WTC11 (cell line): ENCODE results near the gene NEK4. TPM values are rescaled to one million over a fixed set of nuclear protein-coding genes. Genes with fewer than 3 reads are reported as not detected.

ENCODE experiments used
- ATAC-seq: fragments of 200-7000 bp; cut with Tn5 transposase; 2 replicates; pipeline ENCODE4 v1.10.0; 2021; ENCODE audit warnings: mild to moderate bottlenecking, moderate library complexity
- CTCF ChIA-PET: fragments of 300-600 bp; sonication (Branson Sonifier 250); formaldehyde crosslinking; loops from one replicate; lab custom pipeline; 2021; ENCODE audit warnings: antibody characterized with exemption; lab: Charles Lee
- POLR2A ChIA-PET: fragments of 350-600 bp; sonication (Branson Sonifier 250); formaldehyde crosslinking; loops from one replicate; lab custom pipeline; 2021; ENCODE audit warnings: antibody characterized with exemption; lab: Charles Lee
- DNase-seq: peaks from one replicate; pipeline ENCODE4 v3.0.0; 2021; ENCODE audit warnings: low spot score
- H3K27ac Mint-ChIP-seq: 2 replicates; pipeline ENCODE4 v1.8.0; 2021; ENCODE audit warnings: mixed read lengths
- H3K27me3 Mint-ChIP-seq: 2 replicates; pipeline ENCODE4 v1.8.0; 2021; ENCODE audit warnings: low read depth, mild to moderate bottlenecking, moderate library complexity, mixed read lengths
- H3K36me3 Mint-ChIP-seq: 2 replicates; pipeline ENCODE4 v1.8.0; 2021; ENCODE audit warnings: mixed read lengths
- H3K4me1 Mint-ChIP-seq: 2 replicates; pipeline ENCODE4 v1.8.0; 2022; ENCODE audit warnings: mixed read lengths
- H3K4me3 Mint-ChIP-seq: 2 replicates; pipeline ENCODE4 v1.8.0; 2021; ENCODE audit warnings: mild to moderate bottlenecking, moderate library complexity, mixed read lengths
- H3K9me3 Mint-ChIP-seq: 2 replicates; pipeline ENCODE4 v1.8.0; 2021; ENCODE audit warnings: mixed read lengths
- ATF3 ChIP-seq: sonication (generic); formaldehyde crosslinking; conservative IDR thresholded peaks from 2 replicates; pipeline ENCODE4 v1.8.1; 2022; ENCODE audit warnings: mild to moderate bottlenecking, missing genetic modification reagents
- ATF6 ChIP-seq: sonication (generic); formaldehyde crosslinking; IDR thresholded peaks from 2 replicates; pipeline ENCODE4 v1.8.1; 2023; ENCODE audit warnings: mild to moderate bottlenecking, missing genetic modification reagents
- ESRRA ChIP-seq: sonication (generic); formaldehyde crosslinking; IDR thresholded peaks from 2 replicates; pipeline ENCODE4 v1.8.1; 2022; ENCODE audit warnings: mild to moderate bottlenecking, missing genetic modification reagents, borderline replicate concordance
- GABPB1 ChIP-seq: sonication (generic); formaldehyde crosslinking; IDR thresholded peaks from 2 replicates; pipeline ENCODE4 v1.8.1; 2023; ENCODE audit warnings: mild to moderate bottlenecking, missing genetic modification reagents
- KAT7 ChIP-seq: sonication (generic); formaldehyde crosslinking; IDR thresholded peaks from 2 replicates; pipeline ENCODE4 v1.8.1; 2023; ENCODE audit warnings: missing genetic modification reagents, mild to moderate bottlenecking, borderline replicate concordance
- MAX ChIP-seq: sonication (generic); formaldehyde crosslinking; IDR thresholded peaks from 2 replicates; pipeline ENCODE4 v1.8.0; 2022; ENCODE audit warnings: mild to moderate bottlenecking, missing genetic modification reagents
- PRDM15 ChIP-seq: sonication (generic); formaldehyde crosslinking; IDR thresholded peaks from 2 replicates; pipeline ENCODE4 v1.8.0; 2022; ENCODE audit warnings: missing genetic modification reagents
- RELA ChIP-seq: sonication (generic); formaldehyde crosslinking; IDR thresholded peaks from 2 replicates; pipeline ENCODE4 v1.8.1; 2022; ENCODE audit warnings: missing genetic modification reagents, mild to moderate bottlenecking, borderline replicate concordance
- RORB ChIP-seq: fragments of 250-450 bp; sonication (Bioruptor Pico); IDR thresholded peaks from 2 replicates; pipeline ENCODE4 v1.9.0; 2021; ENCODE audit warnings: mild to moderate bottlenecking
- SMAD3 ChIP-seq: sonication (generic); formaldehyde crosslinking; IDR thresholded peaks from 2 replicates; pipeline ENCODE4 v1.8.0; 2022; ENCODE audit warnings: missing genetic modification reagents, mild to moderate bottlenecking, borderline replicate concordance
- SP1 ChIP-seq: sonication (generic); formaldehyde crosslinking; conservative IDR thresholded peaks from 2 replicates; pipeline ENCODE4 v1.8.1; 2022; ENCODE audit warnings: missing genetic modification reagents
- TEAD1 ChIP-seq: sonication (generic); formaldehyde crosslinking; IDR thresholded peaks from 2 replicates; pipeline ENCODE4 v1.8.0; 2022; ENCODE audit warnings: mild to moderate bottlenecking, missing genetic modification reagents
- TEAD4 ChIP-seq: sonication (generic); formaldehyde crosslinking; IDR thresholded peaks from 2 replicates; pipeline ENCODE4 v1.8.0; 2022; ENCODE audit warnings: mild to moderate bottlenecking, missing genetic modification reagents
- ZBTB43 ChIP-seq: sonication (generic); formaldehyde crosslinking; IDR thresholded peaks from 2 replicates; pipeline ENCODE4 v1.8.1; 2023; ENCODE audit warnings: mild to moderate bottlenecking, missing genetic modification reagents
- total RNA-seq: library from RNA; stranded (reverse); gene quantifications from 3 replicates; pipeline ENCODE4 v1.2.3, GENCODE V29; 2021
- TF ChIP-seq, protein P1 (sequence below): sonication (generic); formaldehyde crosslinking; IDR thresholded peaks from 2 replicates; pipeline ENCODE4 v1.8.1; 2023; ENCODE audit warnings: mild to moderate bottlenecking, missing genetic modification reagents, borderline replicate concordance
- TF ChIP-seq, protein P2 (sequence below): fragments of 250-450 bp; sonication (Bioruptor Pico); IDR thresholded peaks from 2 replicates; pipeline ENCODE4 v1.8.0; 2021; ENCODE audit warnings: mild to moderate bottlenecking

NEK4 gene
- total RNA-seq, 1 experiment from 2014 or later: 31.4 TPM

GRCh38 chr3:52795298-52795900 is 24.7 kb upstream of the NEK4 start:
- Mint-ChIP-seq H3K27ac (no peak overlapping the region), H3K27me3 (no peaks in the 10 kb centered on the region; the same call in 1 of the 2 replicates), H3K9me3 (no peaks in the 10 kb centered on the region), H3K36me3 (no peaks in the 10 kb centered on the region), H3K4me3 (no peak overlapping the region), H3K4me1 (no peaks in the 10 kb centered on the region)
- DNase-seq (no peak), ATAC-seq (no peak)
- CTCF ChIA-PET: interaction anchor here (1.4 to 5.5 kb wide), 2 partner anchors 26 to 48 kb away, joined by 3 to 96 read pairs; no protein-coding TSS in a partner anchor
- POLR2A ChIA-PET: no interaction called here
- TF ChIP-seq GABPB1: peak; percentile 19; the same call in 1 of the 2 replicates
- no peak for TF ChIP-seq SMAD3 (CRISPR knock-in tag)

- CTCF ChIA-PET: interaction anchor here (1.4 to 5.5 kb wide), 3 partner anchors 25 to 49 kb away, joined by 3 to 96 read pairs (median 46); partner anchors contain the start of gene NEK4
- Mint-ChIP-seq H3K36me3 (no peaks in the 10 kb centered on the region), H3K27ac (no peak within 1 kb of the TSS)
Observed at GRCh38 chr3:52794612-52795099, 23.9 kb upstream of the NEK4 start, which contains the start of gene ITIH3. ITIH3 (plus strand) TSS chr3:52794796; CDS start chr3:52794804, 8 bp downstream.

More at GRCh38 chr3:52794612-52795099, 23.9 kb upstream of the NEK4 start, which contains the start of gene ITIH3:
- Mint-ChIP-seq H3K27me3 (no peaks in the 10 kb centered on the region; the same call in 1 of the 2 replicates), H3K9me3 (no peaks in the 10 kb centered on the region), H3K4me3 (no peak within 1 kb of the TSS), H3K4me1 (no peaks in the 10 kb centered on the region)
- DNase-seq: no peak
- TF ChIP-seq MAX: no peak
- no peak for TF ChIP-seq TEAD1 (CRISPR knock-in tag)
- TF ChIP-seq, protein P1, sequence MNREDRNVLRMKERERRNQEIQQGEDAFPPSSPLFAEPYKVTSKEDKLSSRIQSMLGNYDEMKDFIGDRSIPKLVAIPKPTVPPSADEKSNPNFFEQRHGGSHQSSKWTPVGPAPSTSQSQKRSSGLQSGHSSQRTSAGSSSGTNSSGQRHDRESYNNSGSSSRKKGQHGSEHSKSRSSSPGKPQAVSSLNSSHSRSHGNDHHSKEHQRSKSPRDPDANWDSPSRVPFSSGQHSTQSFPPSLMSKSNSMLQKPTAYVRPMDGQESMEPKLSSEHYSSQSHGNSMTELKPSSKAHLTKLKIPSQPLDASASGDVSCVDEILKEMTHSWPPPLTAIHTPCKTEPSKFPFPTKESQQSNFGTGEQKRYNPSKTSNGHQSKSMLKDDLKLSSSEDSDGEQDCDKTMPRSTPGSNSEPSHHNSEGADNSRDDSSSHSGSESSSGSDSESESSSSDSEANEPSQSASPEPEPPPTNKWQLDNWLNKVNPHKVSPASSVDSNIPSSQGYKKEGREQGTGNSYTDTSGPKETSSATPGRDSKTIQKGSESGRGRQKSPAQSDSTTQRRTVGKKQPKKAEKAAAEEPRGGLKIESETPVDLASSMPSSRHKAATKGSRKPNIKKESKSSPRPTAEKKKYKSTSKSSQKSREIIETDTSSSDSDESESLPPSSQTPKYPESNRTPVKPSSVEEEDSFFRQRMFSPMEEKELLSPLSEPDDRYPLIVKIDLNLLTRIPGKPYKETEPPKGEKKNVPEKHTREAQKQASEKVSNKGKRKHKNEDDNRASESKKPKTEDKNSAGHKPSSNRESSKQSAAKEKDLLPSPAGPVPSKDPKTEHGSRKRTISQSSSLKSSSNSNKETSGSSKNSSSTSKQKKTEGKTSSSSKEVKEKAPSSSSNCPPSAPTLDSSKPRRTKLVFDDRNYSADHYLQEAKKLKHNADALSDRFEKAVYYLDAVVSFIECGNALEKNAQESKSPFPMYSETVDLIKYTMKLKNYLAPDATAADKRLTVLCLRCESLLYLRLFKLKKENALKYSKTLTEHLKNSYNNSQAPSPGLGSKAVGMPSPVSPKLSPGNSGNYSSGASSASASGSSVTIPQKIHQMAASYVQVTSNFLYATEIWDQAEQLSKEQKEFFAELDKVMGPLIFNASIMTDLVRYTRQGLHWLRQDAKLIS (CRISPR knock-in tag): no peak
- TF ChIP-seq, protein P2, sequence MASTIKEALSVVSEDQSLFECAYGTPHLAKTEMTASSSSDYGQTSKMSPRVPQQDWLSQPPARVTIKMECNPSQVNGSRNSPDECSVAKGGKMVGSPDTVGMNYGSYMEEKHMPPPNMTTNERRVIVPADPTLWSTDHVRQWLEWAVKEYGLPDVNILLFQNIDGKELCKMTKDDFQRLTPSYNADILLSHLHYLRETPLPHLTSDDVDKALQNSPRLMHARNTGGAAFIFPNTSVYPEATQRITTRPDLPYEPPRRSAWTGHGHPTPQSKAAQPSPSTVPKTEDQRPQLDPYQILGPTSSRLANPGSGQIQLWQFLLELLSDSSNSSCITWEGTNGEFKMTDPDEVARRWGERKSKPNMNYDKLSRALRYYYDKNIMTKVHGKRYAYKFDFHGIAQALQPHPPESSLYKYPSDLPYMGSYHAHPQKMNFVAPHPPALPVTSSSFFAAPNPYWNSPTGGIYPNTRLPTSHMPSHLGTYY (CRISPR knock-in tag): no peak
- TF ChIP-seq ATF3 (CRISPR knock-in tag): no peak
- TF ChIP-seq RORB (CRISPR knock-in tag): no peak
- TF ChIP-seq GABPB1: no peak; the same call in 1 of the 2 replicates
- no peak for TF ChIP-seq PRDM15 (CRISPR knock-in tag)
- TF ChIP-seq KAT7: no peak
- no peak for TF ChIP-seq ATF6 (CRISPR knock-in tag)
- TF ChIP-seq RELA: no peak
- no peak for TF ChIP-seq ESRRA
- no peak for TF ChIP-seq TEAD4
- no peak for TF ChIP-seq SP1 (CRISPR knock-in tag)
- TF ChIP-seq ZBTB43 (CRISPR knock-in tag): no peak
- ATAC-seq: no peak
- POLR2A ChIA-PET: no interaction called here
